UCSD-AML1 (cell line): ENCODE measurements around the gene SLC6A12.
A peak's percentile ranks its signal among the peaks of the same experiment; 100 is the strongest.

Experiments
- DNase-seq: peaks from one replicate; lab custom pipeline; 2025; ENCODE audit not compliant: unreplicated experiment; lab: John Stamatoyannopoulos, UW

SLC6A12 gene

DNA sequence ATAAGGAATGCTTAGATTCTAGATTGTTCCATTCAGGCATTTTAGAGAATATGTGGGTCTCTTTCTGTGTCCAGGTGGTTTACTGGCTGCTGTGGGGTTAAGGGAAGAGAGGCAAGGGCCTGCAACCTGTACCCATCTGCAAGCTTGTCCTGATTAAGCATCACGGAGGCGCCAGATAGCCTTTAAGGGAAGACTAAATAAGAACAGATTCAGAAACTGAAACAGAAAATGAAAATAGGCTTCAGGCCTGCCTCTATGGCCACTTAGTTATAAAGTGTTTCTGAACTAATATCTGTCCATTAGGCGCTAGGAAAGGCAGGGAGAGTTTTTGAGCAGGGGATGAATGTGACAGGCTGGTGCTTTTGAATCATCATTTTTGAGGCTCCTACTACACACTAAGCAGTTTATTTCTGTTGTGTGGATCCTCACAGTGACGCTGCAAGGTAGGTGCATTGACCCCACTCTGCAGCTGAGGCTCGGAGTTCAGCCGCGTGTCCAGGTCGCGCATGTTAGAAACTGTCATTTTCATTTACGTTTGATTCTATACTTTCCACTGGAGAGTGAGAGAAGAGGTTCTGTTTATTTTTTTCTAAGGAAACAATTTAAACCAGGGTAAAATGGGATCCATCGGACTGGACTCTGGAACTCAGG lies 47.4 kb downstream of the SLC6A12 start:
- DNase-seq: no peak

DNA sequence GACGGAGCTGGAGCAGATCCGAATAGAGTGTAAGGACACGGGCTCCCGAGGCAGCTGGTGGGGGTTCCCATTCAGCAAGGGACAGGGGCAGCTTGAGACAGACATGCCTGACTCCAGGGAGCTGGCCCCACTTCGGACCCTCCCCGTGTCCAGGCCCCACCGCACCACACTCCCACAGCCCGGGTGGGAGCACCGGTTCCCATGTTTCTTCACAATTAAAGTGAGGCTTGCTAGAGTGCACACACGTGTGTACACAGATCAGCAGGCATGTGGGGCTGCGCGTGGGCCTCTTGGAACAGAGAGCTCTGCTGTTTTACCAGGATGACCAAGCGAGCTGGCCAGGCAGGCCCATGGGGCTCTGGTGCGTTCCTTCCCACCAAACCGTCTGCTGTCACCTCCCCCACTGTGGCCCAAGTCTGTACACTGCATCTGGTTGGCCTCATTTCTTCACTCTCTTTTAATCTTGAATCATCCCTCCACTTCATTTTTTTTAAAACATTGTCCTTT lies 48.0 kb downstream of the SLC6A12 start:
- no peak for DNase-seq

DNA sequence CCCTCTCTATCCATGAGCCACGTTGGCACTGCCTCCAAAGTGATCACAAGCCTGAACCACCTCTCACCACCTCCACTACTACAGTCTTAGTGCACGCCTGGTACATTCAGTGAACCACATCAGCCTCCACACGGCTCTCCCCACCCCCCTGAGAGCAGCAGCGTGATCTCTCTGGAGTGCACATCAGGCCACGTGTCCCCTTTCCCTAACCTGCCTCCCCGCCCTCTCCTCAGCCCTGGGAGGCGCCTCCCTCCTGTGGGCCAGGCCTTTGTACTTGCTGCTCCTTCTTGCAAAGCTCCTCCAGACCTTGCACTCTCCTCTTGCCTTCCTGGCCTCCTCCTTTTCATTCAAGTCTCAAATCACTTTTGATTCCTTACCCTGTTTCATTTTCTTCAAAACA lies 49.8 kb downstream of the SLC6A12 start:
- DNase-seq: no peak

DNA sequence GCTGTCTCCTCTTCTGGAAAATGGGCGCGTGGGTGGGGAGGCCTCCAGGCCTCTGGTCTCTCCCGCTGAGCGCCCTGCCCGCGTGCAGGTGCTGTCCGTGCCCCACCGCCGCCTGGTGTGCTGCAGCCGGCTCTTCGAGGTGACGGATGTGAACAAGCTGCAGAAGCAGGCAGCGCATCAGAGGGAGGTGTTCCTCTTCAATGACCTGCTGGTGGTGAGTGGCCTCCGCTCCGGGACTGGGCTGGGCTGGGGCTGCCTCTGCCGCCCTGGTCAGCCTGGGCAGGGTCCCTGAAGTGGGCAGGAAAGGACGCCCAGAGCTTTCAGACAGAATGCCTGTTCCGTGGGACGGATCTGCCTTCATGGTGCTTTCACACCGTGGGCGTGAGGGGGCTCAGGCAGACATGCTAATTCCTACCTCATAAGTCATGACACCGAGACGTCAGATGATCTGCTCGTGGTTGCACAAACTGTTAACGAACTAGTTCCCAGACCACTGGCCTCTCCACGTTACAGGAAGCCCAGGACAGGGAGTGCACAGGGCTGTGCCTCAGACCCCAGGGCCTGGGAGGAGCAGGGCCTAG lies 50.5 kb downstream of the SLC6A12 start:
- DNase-seq: no peak

GRCh38 chr12:162467-163307 lies 51.3 kb downstream of the SLC6A12 start:
- no peak for DNase-seq

DNA sequence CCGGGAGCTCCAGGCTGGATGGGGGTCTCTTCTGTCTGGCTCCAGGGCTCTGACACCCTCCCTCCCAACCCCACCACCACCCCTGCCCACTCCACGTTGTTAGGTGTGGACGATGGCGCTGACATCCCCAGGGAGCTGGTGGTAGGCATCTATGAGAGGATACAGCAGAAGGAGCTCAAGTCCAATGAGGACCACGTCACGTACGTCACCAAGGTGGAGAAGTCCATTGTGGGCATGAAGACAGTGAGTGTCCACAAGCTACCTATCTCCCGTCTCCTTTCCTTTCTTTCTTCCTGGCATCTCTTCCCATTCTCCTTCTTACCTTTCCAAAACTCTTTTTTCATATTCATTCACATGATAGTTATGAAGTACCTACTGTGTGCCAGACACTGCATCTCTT lies 52.1 kb downstream of the SLC6A12 start:
- no peak for DNase-seq

DNA sequence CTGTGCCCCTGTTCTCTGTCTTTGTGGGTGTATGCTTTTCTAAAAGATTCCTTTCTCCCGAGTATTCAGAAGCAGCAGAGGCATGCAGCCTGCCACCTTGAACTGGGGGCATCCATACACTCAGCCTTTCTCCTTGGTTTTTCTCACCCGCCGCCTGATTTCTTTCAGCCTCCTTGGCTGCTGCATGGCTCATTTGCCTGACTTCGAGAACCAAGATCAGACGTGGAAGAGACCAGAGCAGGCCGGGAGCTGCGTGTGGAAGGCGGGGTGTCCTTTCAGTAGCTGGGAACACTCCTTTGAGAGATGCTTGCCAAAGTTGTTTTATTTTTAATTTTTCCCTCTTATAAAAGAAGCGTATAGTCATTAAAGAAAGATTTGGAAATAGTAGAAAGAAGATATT lies 53.1 kb downstream of the SLC6A12 start:
- no peak for DNase-seq

DNA sequence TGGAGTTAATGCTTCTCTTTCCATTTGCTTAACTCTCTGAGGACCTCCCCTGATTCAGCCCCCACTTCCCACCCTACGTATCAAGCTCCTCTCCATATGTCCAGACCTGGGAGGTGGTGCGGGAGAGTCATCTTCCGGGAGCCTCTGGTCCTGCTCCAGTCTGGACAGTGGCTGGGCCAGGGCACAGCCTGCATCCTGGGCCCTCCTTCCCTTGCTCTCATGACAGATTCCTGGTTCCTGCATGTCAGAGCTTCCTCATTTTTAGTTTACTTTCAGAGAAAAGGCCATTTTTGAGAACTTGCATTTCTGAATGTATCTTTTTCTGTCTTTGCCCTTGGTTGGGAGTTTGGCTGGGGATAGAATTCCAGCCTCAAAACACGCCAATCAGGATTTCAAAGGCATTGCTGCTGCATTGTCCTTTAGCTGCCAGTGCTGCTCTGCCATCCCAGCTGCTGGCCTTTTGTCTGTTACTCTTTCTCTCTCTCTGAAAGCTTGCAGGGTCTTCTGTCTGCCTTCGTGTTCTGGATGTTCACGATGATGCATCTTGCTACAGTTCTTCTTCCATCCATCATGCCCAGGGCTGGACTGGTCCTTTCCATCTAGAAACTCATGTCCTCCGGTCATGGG lies 54.7 kb downstream of the SLC6A12 start:
- no peak for DNase-seq

DNA sequence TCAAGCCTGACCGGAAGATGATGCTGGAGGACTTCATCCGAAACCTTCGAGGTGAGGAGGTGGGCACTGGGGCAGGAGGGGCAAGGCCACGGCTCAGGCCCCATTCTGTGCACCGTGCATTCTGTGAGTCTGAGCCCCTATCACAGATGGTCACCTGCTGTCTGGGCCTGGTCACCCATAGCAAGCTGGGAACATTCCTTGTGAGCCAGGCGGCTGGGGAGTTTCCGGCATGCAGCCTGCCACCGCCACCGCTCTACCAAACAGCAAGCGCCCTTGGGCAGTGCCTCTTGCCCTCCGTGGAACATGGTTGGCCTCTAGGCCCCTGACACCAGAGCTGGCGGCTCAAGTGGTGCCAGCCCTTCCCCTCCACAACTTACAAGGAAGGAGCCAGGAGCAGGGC lies 56.3 kb downstream of the SLC6A12 start:
- no peak for DNase-seq

DNA sequence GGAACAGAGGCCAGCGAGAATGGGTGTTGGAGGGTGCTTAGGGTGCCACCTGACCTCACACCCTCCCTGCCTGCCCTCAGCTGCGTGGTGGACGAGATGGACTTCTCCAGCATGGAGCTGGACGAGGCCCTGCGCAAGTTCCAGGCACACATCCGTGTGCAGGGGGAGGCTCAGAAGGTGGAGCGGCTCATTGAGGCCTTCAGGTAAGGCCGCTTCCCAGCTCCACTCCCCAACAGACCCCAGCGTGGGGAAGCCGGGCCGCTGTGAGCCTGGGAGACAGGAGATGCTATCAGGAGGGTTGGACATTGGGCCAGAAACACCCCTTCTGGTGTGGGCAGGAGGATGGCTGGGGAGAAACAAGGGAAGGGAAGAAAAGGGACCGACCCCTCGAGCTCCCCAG lies 57.0 kb downstream of the SLC6A12 start:
- DNase-seq: no peak

- no peak for DNase-seq
These were observed 58.3 kb downstream of the SLC6A12 start for GRCh38 chr12:155646-156045.

- no peak for DNase-seq
These were observed 59.0 kb downstream of the SLC6A12 start for GRCh38 chr12:155006-155405.

GRCh38 chr12:154058-154457 lies 59.9 kb downstream of the SLC6A12 start:
- no peak for DNase-seq

DNA sequence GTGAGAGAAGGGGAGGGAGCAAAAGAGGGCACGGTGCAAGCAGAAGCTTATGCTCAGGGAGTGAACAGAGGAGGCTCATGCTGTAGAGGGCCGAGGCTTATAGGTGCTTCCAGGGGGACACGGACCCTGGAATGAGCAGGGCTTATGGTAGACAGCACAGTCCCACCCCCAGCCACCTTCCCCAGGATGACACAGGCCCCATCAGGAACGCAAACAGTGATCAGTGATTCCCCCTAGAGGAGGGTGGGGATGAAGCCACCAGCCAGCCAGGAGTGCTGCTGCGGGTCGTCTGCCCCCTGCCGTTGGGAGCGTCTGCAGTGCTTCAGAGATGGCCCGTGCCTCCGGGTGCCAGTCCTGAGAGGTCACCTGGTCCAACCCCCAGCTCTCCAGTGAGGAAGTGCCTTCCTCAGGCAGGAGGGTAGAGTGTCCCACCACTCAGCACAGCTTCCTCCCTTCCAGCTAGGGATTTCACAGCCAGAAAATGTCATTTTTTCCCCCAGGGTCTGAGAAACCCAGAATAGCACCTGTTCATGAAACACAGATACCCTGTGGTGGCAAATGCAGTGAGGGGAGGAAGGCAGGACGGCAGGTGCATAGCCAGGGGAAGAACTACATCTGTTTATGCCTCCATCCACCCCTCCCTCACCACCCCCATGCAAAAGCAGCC lies 60.7 kb downstream of the SLC6A12 start:
- DNase-seq: peak; percentile 83

DNA sequence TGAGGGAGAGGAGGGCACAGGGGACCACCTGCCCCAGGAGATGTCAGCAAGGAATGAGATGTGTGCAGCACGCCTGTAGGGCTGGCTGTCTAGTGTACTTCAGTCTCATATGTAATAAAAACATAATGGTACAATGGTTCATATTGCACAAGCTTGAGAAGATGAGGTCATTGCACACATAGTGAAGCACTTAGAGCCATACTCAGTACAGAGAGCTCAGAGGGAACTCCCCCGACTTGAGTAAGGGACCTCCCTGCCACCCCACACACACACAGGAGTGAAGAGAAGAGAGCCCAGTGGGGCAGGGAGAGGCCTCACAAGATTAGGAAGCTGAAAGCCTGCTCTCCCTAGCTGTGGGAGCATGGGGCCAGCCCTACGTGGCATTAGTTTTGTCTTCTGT lies 61.5 kb downstream of the SLC6A12 start:
- no peak for DNase-seq

GRCh38 chr12:151579-151978 lies 62.4 kb downstream of the SLC6A12 start:
- no peak for DNase-seq

- no peak for DNase-seq
These were observed 65.1 kb downstream of the SLC6A12 start for GRCh38 chr12:148676-149416.

DNA sequence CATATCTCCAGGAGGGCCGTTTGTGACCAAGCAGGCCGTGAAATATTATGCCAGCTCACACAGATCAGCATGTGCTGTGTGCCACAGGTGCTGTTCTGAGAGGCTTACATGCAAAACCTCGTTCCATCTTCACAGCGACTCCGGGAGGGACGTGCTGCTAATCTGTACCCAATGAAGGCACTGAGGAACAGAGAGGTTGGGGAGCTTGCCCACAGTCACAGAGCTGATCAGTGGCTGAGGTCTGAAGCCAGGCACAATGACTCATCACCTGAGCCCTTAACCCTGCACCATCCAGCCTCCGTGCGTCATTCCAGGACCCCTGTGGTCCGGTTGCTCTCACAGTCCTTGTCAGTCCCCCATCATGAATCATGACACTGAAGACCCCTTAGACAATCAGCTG lies 66.7 kb downstream of the SLC6A12 start:
- no peak for DNase-seq

DNA sequence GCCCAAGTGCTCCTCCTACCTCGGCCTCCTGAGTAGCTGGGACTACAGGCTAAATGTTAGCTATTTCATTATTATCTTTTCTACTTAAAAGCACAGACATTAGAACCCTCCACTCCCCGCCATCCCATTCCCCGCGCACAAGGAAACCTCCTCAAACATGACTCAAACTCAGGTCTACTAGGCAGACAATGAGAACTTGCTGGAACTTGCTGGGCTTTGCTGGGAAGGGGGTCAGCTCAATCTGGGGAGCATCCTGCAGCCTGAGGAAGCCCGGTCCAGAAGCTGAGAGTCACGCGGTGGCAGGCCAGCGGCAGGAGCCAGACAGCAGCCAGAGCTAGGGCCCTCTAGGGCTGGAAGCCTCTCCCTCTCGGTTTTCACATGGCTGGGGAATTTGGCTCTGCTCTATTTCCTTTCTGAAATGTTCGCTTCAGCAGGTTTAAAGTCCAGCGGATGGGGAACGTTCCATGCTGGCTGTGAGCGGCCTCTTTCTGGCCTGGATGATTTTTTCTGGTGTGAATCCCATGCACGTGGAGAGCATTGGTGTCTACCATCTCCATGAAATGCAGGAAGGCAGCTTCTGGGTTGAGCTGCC lies 68.5 kb downstream of the SLC6A12 start:
- DNase-seq: no peak

DNA sequence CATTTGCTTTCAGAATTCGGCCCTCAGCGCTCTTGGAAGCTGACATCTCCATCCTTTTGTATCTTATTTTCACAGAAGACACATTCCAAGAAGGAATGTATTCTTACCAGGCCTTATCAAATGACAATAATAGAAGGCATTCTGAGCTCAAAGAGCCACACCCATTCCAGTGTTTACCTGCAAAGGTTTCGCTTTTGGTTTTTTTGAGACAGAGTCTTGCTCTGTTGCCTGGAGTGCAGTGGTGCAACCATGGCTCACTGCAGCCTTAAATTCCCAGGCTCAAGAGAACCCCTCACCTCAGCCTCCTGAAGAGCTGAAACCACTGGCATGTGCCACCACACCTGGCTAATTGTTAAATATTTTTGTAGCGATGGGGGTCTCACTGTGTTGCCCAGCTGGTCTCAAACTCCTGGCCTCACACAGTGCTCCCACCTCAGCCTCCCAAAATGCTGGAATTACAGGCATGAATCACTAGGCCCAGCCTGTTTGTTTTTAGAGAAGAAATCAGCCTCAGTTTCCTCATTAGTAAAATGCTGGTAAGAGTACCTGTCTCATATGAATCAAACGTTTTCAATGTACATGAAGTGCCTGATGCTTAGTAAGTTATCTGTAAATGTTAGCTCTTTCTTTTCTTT lies 69.2 kb downstream of the SLC6A12 start:
- no peak for DNase-seq
